ENCODE data around the gene GALNT18.

GALNT18 gene

GRCh38 chr11:11436715-11437313 is 185.0 kb downstream of the GALNT18 start:
- H3K4me3 ChIP-seq (replicated peaks; ENCODE audit: insufficient read depth, low read length) = no peak overlapping the region
- TF ChIP-seq GABPA (IDR thresholded peaks at IDR 0.05; ENCODE audit: low read depth) = no peak
- TF ChIP-seq CTCF (IDR thresholded peaks at IDR 0.05; ENCODE audit: insufficient read depth, low read length) = no peak
- no peak for TF ChIP-seq REST (IDR thresholded peaks at IDR 0.05; ENCODE audit: insufficient replicate concordance, low read depth)
- no peak for TF ChIP-seq POLR2AphosphoS5 (IDR thresholded peaks at IDR 0.05; ENCODE audit: low read depth)
- no peak for TF ChIP-seq SPI1 (IDR thresholded peaks at IDR 0.05; ENCODE audit: borderline replicate concordance, low read depth)
- DNase-seq (ENCODE audit: low read depth in 1 of 2, low spot score in 1 of 2) = no peak
- H3K27me3 ChIP-seq (ENCODE audit: insufficient read depth, poor library complexity, severe bottlenecking) = no peaks in the 10 kb centered on the region
- no peak overlapping the region for H3K27ac ChIP-seq (replicated peaks)

GRCh38 chr11:11435635-11436034 is 186.2 kb downstream of the GALNT18 start:
- Histone ChIP-seq H3K4me3 (replicated peaks; ENCODE audit: insufficient read depth, low read length) (no peak overlapping the region), H3K27ac (replicated peaks) (no peak overlapping the region), H3K27me3 (ENCODE audit: insufficient read depth, poor library complexity, severe bottlenecking) (no peaks in the 10 kb centered on the region)
- TF ChIP-seq POLR2AphosphoS5 (IDR thresholded peaks at IDR 0.05; ENCODE audit: low read depth) (no peak), GABPA (IDR thresholded peaks at IDR 0.05; ENCODE audit: low read depth) (no peak), SPI1 (IDR thresholded peaks at IDR 0.05; ENCODE audit: borderline replicate concordance, low read depth) (no peak), CTCF (IDR thresholded peaks at IDR 0.05; ENCODE audit: insufficient read depth, low read length) (no peak), REST (IDR thresholded peaks at IDR 0.05; ENCODE audit: insufficient replicate concordance, low read depth) (no peak)
- DNase-seq (ENCODE audit: low read depth in 1 of 2, low spot score in 1 of 2) = no peak

GRCh38 chr11:11433960-11434359 is 187.8 kb downstream of the GALNT18 start:
- DNase-seq (ENCODE audit: low read depth in 1 of 2, low spot score in 1 of 2) = no peak
- Histone ChIP-seq H3K27me3 (ENCODE audit: insufficient read depth, poor library complexity, severe bottlenecking) (no peaks in the 10 kb centered on the region), H3K27ac (replicated peaks) (no peak overlapping the region), H3K4me3 (replicated peaks; ENCODE audit: insufficient read depth, low read length) (no peak overlapping the region)
- TF ChIP-seq GABPA (IDR thresholded peaks at IDR 0.05; ENCODE audit: low read depth) (no peak), REST (IDR thresholded peaks at IDR 0.05; ENCODE audit: insufficient replicate concordance, low read depth) (no peak), SPI1 (IDR thresholded peaks at IDR 0.05; ENCODE audit: borderline replicate concordance, low read depth) (no peak), POLR2AphosphoS5 (IDR thresholded peaks at IDR 0.05; ENCODE audit: low read depth) (no peak), CTCF (IDR thresholded peaks at IDR 0.05; ENCODE audit: insufficient read depth, low read length) (no peak)
